GM13977 (cell line): ENCODE measurements around the gene FAM229A.
"Not testable (repeated sequence)": the region's sequence is repeated elsewhere in the genome, so short reads cannot be mapped to it uniquely, and the experiment has no call there.

Source experiments
- DNase-seq: peaks from one replicate; pipeline ENCODE4 v3.0.0; 2012; ENCODE audit warnings: low spot score
- CTCF ChIP-seq: IDR thresholded peaks from 2 replicates; pipeline ENCODE4 v1.5.1; 2012; ENCODE audit warnings: mild to moderate bottlenecking, control low read depth; ENCODE audit not compliant: insufficient read depth; ENCODE audit errors: extremely low read depth, missing control alignments
- in situ Hi-C: fragments of 300-500 bp; cut with MboI; formaldehyde crosslinking; loops from one replicate; pipeline ENCODE4 v1.12.0; 2022; ENCODE audit warnings: low sequenced_read_pairs, low pct_unique_long_range_greater_than_20kb, mixed read lengths, inconsistent platforms; ENCODE audit not compliant: unreplicated experiment

The FAM229A gene

DNA sequence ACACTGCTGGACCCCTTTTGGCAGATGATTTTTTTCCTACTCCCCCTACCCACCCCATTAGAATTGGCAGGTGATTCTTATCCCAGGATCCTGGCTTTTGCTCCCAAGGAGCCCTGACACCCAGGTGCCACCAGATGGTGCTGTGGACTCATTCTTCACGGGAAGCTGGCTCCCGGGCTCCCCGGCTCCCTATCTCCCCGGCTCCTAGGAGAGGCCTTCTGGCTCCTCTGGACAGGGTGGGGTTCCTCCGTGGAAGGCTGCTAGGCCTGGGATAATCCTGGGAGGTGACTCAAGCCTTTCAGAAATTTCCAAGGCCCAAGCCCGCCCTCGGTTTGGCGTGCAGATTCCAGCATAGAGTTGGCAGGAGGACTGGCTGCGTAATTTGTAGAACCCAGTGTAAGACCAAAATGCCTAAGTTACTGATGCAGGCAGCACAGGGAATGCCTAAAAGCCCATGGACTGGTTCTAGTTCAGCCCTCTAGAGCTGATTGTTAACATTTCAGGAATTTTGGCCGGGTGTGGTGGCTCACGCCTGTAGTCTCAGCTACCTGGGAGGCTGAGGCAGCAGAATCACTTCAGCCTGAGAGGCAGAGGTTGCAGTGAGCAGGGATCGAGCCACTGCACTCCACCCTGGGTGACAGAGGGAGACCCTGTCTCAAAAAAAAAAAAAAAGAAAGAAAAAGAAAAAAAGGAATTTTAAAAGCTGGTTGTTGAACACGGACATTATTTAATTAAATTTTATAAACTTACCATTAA is 38.8 kb upstream of the FAM229A start:
- peak; percentile 65 for DNase-seq
- in situ Hi-C loops: loop anchor here (25.0 kb wide), 2 partner anchors 189 to 739 kb away; partner anchors contain the start of genes CCDC28B, DCDC2B, EIF3I and IQCC
- TF ChIP-seq CTCF: peak; percentile 88

DNA sequence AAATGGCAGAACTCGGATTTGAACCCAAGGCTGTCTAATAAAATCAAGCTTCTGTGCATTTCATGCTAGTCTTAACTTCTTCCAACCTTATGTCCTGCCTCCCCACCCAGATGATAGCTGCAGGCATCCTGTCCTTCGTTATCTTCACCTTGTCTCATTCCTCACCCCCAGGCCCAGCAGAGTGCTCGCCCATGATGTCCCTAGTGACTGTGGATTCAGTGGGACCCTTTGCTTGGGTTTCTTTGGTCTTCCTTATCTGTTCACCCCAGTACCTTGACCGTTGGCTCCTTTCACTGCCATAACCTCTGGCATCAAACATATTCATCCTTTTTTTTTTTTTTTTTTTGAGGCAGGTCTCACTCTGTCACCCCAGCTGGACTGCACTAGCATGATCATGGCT is 37.6 kb upstream of the FAM229A start:
- in situ Hi-C loops: loop anchor here (25.0 kb wide), 2 partner anchors 188 to 738 kb away; partner anchors contain the start of genes CCDC28B, DCDC2B, EIF3I and IQCC
- TF ChIP-seq CTCF: no peak
- DNase-seq: no peak

GRCh38 chr1:32398401-32398800 is 36.1 kb upstream of the FAM229A start:
- TF ChIP-seq CTCF: no peak
- in situ Hi-C loops: no loop called here
- no peak for DNase-seq

- DNase-seq, in situ Hi-C loops: not testable (repeated sequence)
Measured at GRCh38 chr1:32396524-32396923, 34.2 kb upstream of the FAM229A start.

GRCh38 chr1:32394890-32395432 is 32.7 kb upstream of the FAM229A start:
- in situ Hi-C loops: no loop called here
- TF ChIP-seq CTCF: no peak
- no peak for DNase-seq

GRCh38 chr1:32394141-32394889 is 32.0 kb upstream of the FAM229A start, which contains the start of gene BSDC1:
Gene BSDC1, minus strand, starts transcription at chr1:32394441. Its CDS starts 27 bp downstream, at chr1:32394414.
- in situ Hi-C loops: no loop called here
- no peak for TF ChIP-seq CTCF
- DNase-seq: peak; percentile 97

DNA sequence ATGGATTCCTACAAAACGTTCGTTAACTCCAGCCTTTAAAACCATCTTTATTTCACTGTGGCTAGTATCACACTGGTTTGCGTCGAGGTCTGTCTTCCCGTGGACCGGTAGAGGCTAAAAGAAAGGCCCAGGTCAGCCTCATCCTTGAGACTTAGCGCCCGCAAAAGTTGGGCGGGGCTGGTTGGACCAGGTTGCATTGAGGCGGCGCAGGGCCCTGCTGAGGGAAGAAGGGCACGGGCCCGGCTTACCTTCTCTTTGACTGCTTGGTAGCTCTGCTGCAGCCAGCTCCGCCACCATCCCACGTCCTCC is 31.5 kb upstream of the FAM229A start:
- no peak for DNase-seq
- no peak for TF ChIP-seq CTCF
- in situ Hi-C loops: no loop called here
